Upper lobe of left lung (tissue), 6 donors: ENCODE measurements around the gene CSNK1A1L. TPM values are rescaled to one million over a fixed set of nuclear protein-coding genes. Genes with fewer than 3 reads are reported as not detected.

Experiments used
- ATAC-seq, 2 donors: fragments of 200-7000 bp; cut with Tn5 transposase; one replicate each; pipeline ENCODE4 v1.9.1; 2022; ENCODE audit warnings: mild to moderate bottlenecking in 2 of 2, moderate library complexity in 2 of 2; ENCODE audit not compliant: low FRiP score in 2 of 2
- DNase-seq, 2 donors: peaks; one replicate each; pipeline ENCODE4 v3.0.0-alpha.2; 2019 to 2020
- H3K27ac ChIP-seq, 4 donors: fragments of 200-600 bp; sonication (generic); one replicate each; pipeline ENCODE4 v1.5.1; 2016 to 2019
- H3K27me3 ChIP-seq, 4 donors: fragments of 200-600 bp; sonication (generic); one replicate each; pipeline ENCODE4 v1.5.1; 2017 to 2019
- H3K36me3 ChIP-seq, 4 donors: fragments of 200-600 bp; sonication (generic); one replicate each; pipeline ENCODE4 v1.5.1; 2016 to 2019
- H3K4me1 ChIP-seq, 4 donors: fragments of 200-600 bp; sonication (generic); one replicate each; pipeline ENCODE4 v1.5.1; 2018 to 2019
- H3K4me3 ChIP-seq, 4 donors: fragments of 200-600 bp; sonication (generic); one replicate each; pipeline ENCODE4 v1.5.1; 2017 to 2019; ENCODE audit warnings: mild to moderate bottlenecking in 2 of 4, moderate library complexity in 1 of 4
- H3K9me3 ChIP-seq, 4 donors: fragments of 200-600 bp; sonication (generic); one replicate each; pipeline ENCODE4 v1.5.1; 2018 to 2019
- EP300 ChIP-seq, 4 donors: sonication (generic); formaldehyde crosslinking; IDR thresholded peaks; one replicate each; pipeline ENCODE4 v1.5.1; 2017; ENCODE audit warnings: antibody characterized with exemption in 4 of 4, control low read depth in 2 of 4
- POLR2A ChIP-seq, 4 donors: fragments of 450-650 bp; IDR thresholded peaks; one replicate each; pipeline ENCODE4 v1.5.1; 2016 to 2017; ENCODE audit warnings: antibody characterized with exemption in 4 of 4, mild to moderate bottlenecking in 2 of 4
- POLR2AphosphoS5 ChIP-seq, 2 donors: sonication (generic); formaldehyde crosslinking; IDR thresholded peaks; one replicate each; pipeline ENCODE4 v1.5.1; 2017; ENCODE audit warnings: antibody characterized with exemption in 2 of 2
- WGBS, 2 donors: methylation state at CpG; one replicate each; pipeline ENCODE4 v1.1.5; 2017 to 2018; 5-methylcytosine and 5-hydroxymethylcytosine counted together
- total RNA-seq, 6 donors: library from RNA; depleted of rRNA in 4 of 6; stranded (reverse); fragments of >200 nt in 4 of 6; gene quantifications; one replicate each; pipeline versions ENCODE4 v1.1.0 to v1.2.1, GENCODE V29; 2016 to 2021
- TF ChIP-seq, protein P1 (sequence below), 6 experiments: fragments of 450-650 bp in 4 of 6; fragments of 200-600 bp in 2 of 6; sonication (generic) in 2 of 6; IDR thresholded peaks; one replicate each; pipeline ENCODE4 v1.5.1; 2016 to 2019; ENCODE audit warnings: antibody characterized with exemption in 6 of 6
- donor health status: DM: no; HTN: no; CAD: no; lungs with moderate emphysema.
- donor health status: DM: no; HTN: yes; CAD: no; lungs with severe emphysema.

CSNK1A1L gene
- not detected for total RNA-seq

DNA sequence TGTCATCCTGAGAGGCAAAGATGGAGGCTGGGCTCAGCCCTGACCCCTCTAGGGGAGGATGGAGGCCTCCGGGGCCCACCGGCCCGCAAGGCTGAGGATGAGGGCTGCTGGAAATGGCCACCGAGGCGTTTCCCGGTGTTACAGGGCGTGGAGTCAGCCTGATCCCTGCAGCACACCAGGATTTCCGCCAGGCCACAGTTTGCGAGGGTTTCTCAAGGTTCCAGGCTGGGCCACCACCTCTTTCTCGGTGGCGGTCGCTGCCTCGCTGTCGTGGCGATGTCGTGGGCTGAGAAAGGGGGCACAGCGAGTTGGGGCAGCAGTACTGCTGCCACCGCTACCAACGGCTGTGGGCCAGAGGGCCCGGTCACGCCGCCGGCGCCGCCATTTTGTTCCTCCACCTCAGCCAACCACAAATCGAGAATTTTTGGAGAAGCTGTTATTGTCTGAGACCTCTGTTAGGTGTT lies at the start of gene CSNK1A1L:
Gene CSNK1A1L (minus strand): TSS at position 414 of the 464 bp plus-strand sequence. CDS start 408 bp downstream, at position 6.
- H3K27ac ChIP-seq: no peak within 1 kb of the TSS
- 91 to 98% methylated on average over 19 to 26 of the region's 26 CpGs for WGBS, 2 donors
- no peak for TF ChIP-seq POLR2A (IDR thresholded peaks at IDR 0.05)
- TF ChIP-seq, protein P1, sequence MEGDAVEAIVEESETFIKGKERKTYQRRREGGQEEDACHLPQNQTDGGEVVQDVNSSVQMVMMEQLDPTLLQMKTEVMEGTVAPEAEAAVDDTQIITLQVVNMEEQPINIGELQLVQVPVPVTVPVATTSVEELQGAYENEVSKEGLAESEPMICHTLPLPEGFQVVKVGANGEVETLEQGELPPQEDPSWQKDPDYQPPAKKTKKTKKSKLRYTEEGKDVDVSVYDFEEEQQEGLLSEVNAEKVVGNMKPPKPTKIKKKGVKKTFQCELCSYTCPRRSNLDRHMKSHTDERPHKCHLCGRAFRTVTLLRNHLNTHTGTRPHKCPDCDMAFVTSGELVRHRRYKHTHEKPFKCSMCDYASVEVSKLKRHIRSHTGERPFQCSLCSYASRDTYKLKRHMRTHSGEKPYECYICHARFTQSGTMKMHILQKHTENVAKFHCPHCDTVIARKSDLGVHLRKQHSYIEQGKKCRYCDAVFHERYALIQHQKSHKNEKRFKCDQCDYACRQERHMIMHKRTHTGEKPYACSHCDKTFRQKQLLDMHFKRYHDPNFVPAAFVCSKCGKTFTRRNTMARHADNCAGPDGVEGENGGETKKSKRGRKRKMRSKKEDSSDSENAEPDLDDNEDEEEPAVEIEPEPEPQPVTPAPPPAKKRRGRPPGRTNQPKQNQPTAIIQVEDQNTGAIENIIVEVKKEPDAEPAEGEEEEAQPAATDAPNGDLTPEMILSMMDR (IDR thresholded peaks at IDR 0.05): no peak
- no peak for TF ChIP-seq POLR2AphosphoS5 (IDR thresholded peaks at IDR 0.05)
- TF ChIP-seq EP300 (IDR thresholded peaks at IDR 0.05): no peak
- H3K4me3 ChIP-seq: no peak within 1 kb of the TSS
- no peaks in the 10 kb centered on the region for H3K36me3 ChIP-seq
- ATAC-seq: no peak
- no peaks in the 10 kb centered on the region for H3K9me3 ChIP-seq
- no peaks in the 10 kb centered on the region for H3K27me3 ChIP-seq
- H3K4me1 ChIP-seq: no peaks in the 10 kb centered on the region
- DNase-seq: peak in 1 of 2 donors; percentile 62

DNA sequence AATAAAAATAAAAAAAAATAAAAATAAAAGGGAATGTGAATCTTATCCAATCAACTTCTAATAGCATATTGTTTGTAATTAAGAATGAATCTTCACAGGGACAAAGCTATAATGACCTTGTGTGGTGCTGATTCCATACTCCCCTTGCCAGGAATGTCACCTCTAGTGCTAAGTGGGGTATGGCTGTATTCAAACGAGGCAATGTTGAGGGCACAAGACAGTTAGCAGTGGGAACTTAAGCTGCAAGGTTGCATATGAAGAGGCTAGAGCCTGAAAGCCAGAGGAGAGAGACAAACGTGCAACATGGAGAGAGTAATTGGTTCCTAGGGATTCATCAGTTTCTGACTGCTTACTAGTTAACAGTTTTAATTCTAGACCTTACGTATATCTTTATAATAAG lies 43.9 kb upstream of the CSNK1A1L start:
- Histone ChIP-seq H3K27me3 (no peaks in the 10 kb centered on the region), H3K27ac (no peak overlapping the region), H3K4me1 (no peaks in the 10 kb centered on the region), H3K4me3 (no peak overlapping the region), H3K9me3 (no peaks in the 10 kb centered on the region), H3K36me3 (no peaks in the 10 kb centered on the region)
- no peak for TF ChIP-seq POLR2AphosphoS5 (IDR thresholded peaks at IDR 0.05)
- TF ChIP-seq, protein P1 (IDR thresholded peaks at IDR 0.05): no peak
- no peak for TF ChIP-seq POLR2A (IDR thresholded peaks at IDR 0.05)
- TF ChIP-seq EP300 (IDR thresholded peaks at IDR 0.05): no peak
- no peak for ATAC-seq
- DNase-seq: no peak
- 57 to 64% methylated on average over 3 of the region's 3 CpGs for WGBS, 2 donors

DNA sequence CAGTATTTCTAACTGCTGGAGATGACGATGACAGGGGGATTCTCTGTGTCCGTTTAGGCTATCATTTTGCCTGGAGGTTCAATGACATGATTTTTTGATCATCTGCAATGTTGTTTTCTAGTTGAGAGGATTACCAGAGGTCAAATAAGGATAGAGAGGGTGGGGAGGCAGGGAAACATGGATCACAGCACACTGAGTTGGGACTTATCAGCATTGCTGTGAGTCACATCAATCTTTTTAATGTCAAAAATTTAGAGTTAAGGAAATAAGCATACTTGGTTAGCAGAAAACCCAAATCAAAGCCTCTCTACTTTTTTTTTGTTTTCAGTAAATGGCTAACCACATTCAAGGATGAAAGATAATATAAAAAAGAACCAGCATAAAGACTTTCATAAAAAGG lies 43.0 kb upstream of the CSNK1A1L start:
- no peak overlapping the region for H3K4me3 ChIP-seq
- WGBS, 2 donors: 52 to 92% methylated on average over 2 of the region's 2 CpGs
- no peak overlapping the region for H3K27ac ChIP-seq
- DNase-seq (no peak), ATAC-seq (no peak)
- TF ChIP-seq POLR2A (IDR thresholded peaks at IDR 0.05) (no peak), EP300 (IDR thresholded peaks at IDR 0.05) (no peak)
- TF ChIP-seq, protein P1 (IDR thresholded peaks at IDR 0.05): no peak
- no peaks in the 10 kb centered on the region for H3K27me3 ChIP-seq
- no peaks in the 10 kb centered on the region for H3K4me1 ChIP-seq
- no peaks in the 10 kb centered on the region for H3K36me3 ChIP-seq
- H3K9me3 ChIP-seq: no peaks in the 10 kb centered on the region

DNA sequence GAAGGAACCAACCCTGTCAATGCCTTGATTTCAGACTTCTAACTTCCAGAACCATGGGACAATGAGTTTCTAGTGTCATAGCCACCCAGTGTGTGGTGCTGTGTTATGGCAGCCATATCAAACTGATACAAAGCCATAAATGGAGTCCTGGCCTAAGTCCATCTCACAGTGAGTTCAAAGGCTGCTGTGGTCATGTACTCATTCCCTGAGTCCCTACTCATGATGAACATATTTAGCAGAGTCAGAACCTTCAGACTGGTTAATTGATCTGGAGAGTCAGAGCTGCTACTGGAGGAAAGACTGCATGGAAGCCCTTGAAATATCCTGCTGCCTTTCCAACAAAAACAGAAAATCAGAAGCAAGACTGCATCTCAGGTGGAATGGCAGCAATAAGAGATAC lies 39.2 kb upstream of the CSNK1A1L start:
- H3K36me3 ChIP-seq: no peaks in the 10 kb centered on the region
- ATAC-seq (no peak), DNase-seq (no peak)
- no peak overlapping the region for H3K4me3 ChIP-seq
- no peaks in the 10 kb centered on the region for H3K4me1 ChIP-seq
- TF ChIP-seq POLR2A (IDR thresholded peaks at IDR 0.05) (no peak), POLR2AphosphoS5 (IDR thresholded peaks at IDR 0.05) (no peak), EP300 (IDR thresholded peaks at IDR 0.05) (no peak)
- TF ChIP-seq, protein P1 (IDR thresholded peaks at IDR 0.05): no peak
- no peak overlapping the region for H3K27ac ChIP-seq
- H3K27me3 ChIP-seq: no peaks in the 10 kb centered on the region
- H3K9me3 ChIP-seq: no peaks in the 10 kb centered on the region

DNA sequence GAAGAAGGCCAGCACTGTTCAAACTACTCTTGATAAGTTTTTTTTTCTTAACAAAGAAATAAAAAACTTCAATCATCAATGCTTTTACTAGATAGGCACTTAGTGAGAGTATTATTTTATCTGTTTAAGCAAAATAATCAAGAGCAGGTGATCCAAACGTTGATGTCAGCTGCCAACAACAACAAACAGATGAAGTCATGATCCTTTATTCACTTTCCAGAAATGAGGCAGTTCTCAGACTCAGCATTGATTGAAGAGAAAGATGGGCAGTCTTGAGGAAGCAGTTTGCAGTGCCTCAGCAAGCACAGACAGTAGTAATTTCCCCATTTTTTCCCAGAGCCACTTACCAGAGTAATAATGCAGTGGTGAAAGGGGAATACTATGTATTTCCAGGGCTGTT lies 38.4 kb upstream of the CSNK1A1L start:
- WGBS, 2 donors: 18 to 24% methylated on average over 1 of the region's 1 CpG
- H3K36me3 ChIP-seq: no peaks in the 10 kb centered on the region
- ATAC-seq (no peak), DNase-seq (no peak)
- H3K27ac ChIP-seq: no peak overlapping the region
- no peaks in the 10 kb centered on the region for H3K27me3 ChIP-seq
- no peaks in the 10 kb centered on the region for H3K9me3 ChIP-seq
- TF ChIP-seq, protein P1 (IDR thresholded peaks at IDR 0.05): no peak
- TF ChIP-seq EP300 (IDR thresholded peaks at IDR 0.05): no peak
- no peak for TF ChIP-seq POLR2A (IDR thresholded peaks at IDR 0.05)
- no peak for TF ChIP-seq POLR2AphosphoS5 (IDR thresholded peaks at IDR 0.05)
- H3K4me3 ChIP-seq: no peak overlapping the region
- H3K4me1 ChIP-seq: no peaks in the 10 kb centered on the region
